Esophagus muscularis mucosa (tissue), 4 donors: ENCODE data around the gene ALDH16A1. TPM values are rescaled to one million over a fixed set of nuclear protein-coding genes. Genes with fewer than 3 reads are reported as not detected.

Source experiments
- DNase-seq: peaks from one replicate; pipeline ENCODE4 v3.0.0-alpha.2; 2017; ENCODE audit errors: extremely low spot score
- H3K27ac ChIP-seq, 4 donors: fragments of 200-600 bp; sonication (generic); replicated peaks in 1 of 4; 1 replicate in 3 of 4; 2 replicates in 1 of 4; pipeline ENCODE4 v1.5.1; 2016 to 2019; ENCODE audit warnings: mild to moderate bottlenecking in 1 of 4
- H3K27me3 ChIP-seq, 4 donors: fragments of 200-600 bp; sonication (generic); one replicate each; pipeline versions ENCODE4 v1.5.1 to v1.6.0; 2016 to 2019
- H3K36me3 ChIP-seq, 4 donors: fragments of 200-600 bp; sonication (generic); one replicate each; pipeline ENCODE4 v1.5.1; 2016 to 2019
- H3K4me1 ChIP-seq, 4 donors: fragments of 200-600 bp; sonication (generic); one replicate each; pipeline ENCODE4 v1.5.1; 2016 to 2019
- H3K4me3 ChIP-seq, 4 donors: fragments of 200-600 bp; sonication (generic); 1 replicate in 2 of 4; 2 replicates in 2 of 4; pipeline ENCODE4 v1.5.1; 2016 to 2019; ENCODE audit warnings: mild to moderate bottlenecking in 4 of 4, moderate library complexity in 1 of 4
- H3K9me3 ChIP-seq, 4 donors: fragments of 200-600 bp; sonication (generic); 1 replicate in 3 of 4; 2 replicates in 1 of 4; pipeline ENCODE4 v1.5.1; 2016 to 2019
- EP300 ChIP-seq: sonication (generic); formaldehyde crosslinking; IDR thresholded peaks from one replicate; pipeline ENCODE4 v1.6.1; 2017; ENCODE audit warnings: antibody characterized with exemption
- POLR2A ChIP-seq: fragments of 450-650 bp; IDR thresholded peaks from one replicate; pipeline ENCODE4 v1.6.1; 2017; ENCODE audit warnings: antibody characterized with exemption, moderate library complexity, mild to moderate bottlenecking, low read depth
- POLR2AphosphoS5 ChIP-seq, 2 donors: sonication (generic); formaldehyde crosslinking; IDR thresholded peaks; one replicate each; pipeline ENCODE4 v1.6.1; 2017; ENCODE audit warnings: antibody characterized with exemption in 2 of 2
- WGBS: methylation state at CpG from one replicate; pipeline ENCODE4 v1.1.5; 2018; 5-methylcytosine and 5-hydroxymethylcytosine counted together
- intact Hi-C: fragments of 100-400 bp; cut with DNase I; formaldehyde crosslinking; loops from one replicate; pipeline ENCODE4 v1.15.1; 2023
- total RNA-seq, 4 donors: library from RNA; depleted of rRNA; stranded (reverse); fragments of >200 nt; gene quantifications; one replicate each; pipeline versions ENCODE4 v1.1.0 to v1.2.1, GENCODE V29; 2016
- TF ChIP-seq, protein P1 (sequence below), 3 experiments: fragments of 200-600 bp in 2 of 3; fragments of 450-650 bp in 1 of 3; sonication (generic) in 2 of 3; IDR thresholded peaks; one replicate each; pipeline ENCODE4 v1.5.1; 2017 to 2019; ENCODE audit warnings: antibody characterized with exemption in 3 of 3, mild to moderate bottlenecking in 2 of 3, moderate library complexity in 1 of 3

The ALDH16A1 gene
- total RNA-seq, 4 donors from 2014 or later: 22.1 to 29.1 (median 26.2) TPM

DNA sequence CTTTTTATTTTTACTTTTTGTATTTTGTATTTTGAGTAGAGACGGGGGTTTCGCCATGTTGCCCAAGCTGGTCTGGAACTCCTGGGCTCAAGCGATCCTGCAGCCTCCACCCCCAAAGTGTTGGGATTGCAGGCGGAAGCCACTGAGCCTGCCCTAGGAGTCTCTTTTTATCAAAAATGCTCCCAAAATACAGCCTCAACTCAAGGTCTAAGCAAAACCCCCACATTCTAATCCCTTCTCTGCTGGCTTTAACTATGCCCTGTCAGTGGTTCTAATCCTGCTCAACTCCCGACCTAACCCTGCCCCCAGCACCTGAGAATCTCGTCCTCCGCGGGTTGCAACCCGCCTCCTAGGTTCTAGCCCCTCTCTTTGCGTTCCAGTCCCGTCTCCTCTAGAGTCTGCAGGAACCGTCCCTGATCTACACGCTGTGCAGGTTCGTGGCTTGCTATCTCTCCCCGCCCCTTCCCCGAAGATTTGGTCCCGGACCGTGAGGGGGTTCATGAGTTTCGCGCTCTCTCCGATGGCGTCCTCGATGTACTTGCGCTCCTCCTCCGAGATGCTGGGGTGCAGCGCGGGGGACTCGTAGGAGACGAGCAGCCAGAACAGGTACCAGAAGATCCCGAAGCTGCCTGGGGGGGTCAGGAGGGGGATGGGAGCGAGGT is 19.7 kb upstream of the ALDH16A1 start:
- no peak overlapping the region for H3K4me3 ChIP-seq
- H3K27ac ChIP-seq: no peak overlapping the region
- H3K9me3 ChIP-seq: no peaks in the 10 kb centered on the region
- TF ChIP-seq, protein P1, sequence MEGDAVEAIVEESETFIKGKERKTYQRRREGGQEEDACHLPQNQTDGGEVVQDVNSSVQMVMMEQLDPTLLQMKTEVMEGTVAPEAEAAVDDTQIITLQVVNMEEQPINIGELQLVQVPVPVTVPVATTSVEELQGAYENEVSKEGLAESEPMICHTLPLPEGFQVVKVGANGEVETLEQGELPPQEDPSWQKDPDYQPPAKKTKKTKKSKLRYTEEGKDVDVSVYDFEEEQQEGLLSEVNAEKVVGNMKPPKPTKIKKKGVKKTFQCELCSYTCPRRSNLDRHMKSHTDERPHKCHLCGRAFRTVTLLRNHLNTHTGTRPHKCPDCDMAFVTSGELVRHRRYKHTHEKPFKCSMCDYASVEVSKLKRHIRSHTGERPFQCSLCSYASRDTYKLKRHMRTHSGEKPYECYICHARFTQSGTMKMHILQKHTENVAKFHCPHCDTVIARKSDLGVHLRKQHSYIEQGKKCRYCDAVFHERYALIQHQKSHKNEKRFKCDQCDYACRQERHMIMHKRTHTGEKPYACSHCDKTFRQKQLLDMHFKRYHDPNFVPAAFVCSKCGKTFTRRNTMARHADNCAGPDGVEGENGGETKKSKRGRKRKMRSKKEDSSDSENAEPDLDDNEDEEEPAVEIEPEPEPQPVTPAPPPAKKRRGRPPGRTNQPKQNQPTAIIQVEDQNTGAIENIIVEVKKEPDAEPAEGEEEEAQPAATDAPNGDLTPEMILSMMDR (IDR thresholded peaks at IDR 0.05): no peak
- no peak for TF ChIP-seq POLR2AphosphoS5 (IDR thresholded peaks at IDR 0.05)
- no peak for TF ChIP-seq EP300
- TF ChIP-seq POLR2A: no peak
- no peak for DNase-seq
- H3K36me3 ChIP-seq: no peaks in the 10 kb centered on the region
- WGBS: 34% methylated on average over 31 of the region's 31 CpGs
- H3K4me1 ChIP-seq: peaks cover 2 to 27% (median 6%) of the 10 kb centered on the region in 4 donors
- H3K27me3 ChIP-seq: peaks cover 5 to 100% (median 77%) of the 10 kb centered on the region in 4 donors
- intact Hi-C loops: no loop called here

DNA sequence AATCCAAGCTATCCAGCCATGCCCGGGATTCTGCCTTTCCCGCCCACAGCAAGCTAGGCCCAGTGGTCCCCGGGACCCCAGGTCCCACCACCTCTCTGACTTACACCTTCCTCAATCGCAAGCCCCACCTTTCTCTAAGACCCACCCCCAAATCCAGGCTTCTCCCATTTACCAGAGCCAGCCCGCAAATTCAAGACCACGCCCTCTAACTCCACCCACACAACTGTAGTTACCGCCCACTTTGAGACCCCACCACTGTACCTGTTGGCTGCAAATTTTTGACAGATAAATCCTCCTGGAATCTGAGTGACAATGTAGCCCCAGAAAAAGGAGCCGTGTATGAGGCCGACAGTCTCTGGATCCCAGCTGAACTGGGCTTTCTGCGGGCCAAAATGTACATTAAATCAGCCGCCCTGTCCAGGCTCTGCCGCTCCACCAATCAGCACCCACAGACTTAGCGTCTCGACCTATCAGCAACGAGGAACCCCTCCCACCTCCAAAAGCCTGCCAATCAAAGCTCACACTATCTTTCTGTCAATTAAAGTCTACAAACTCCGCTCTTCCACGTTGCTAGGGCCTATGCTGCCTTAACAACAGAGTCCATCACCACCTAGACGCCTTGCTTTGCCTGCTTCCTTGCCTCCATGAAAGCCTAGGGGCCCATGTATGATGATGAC is 18.0 kb upstream of the ALDH16A1 start:
- intact Hi-C loops: no loop called here
- H3K27me3 ChIP-seq: peaks cover 0 to 100% (median 72%) of the 10 kb centered on the region in 4 donors
- TF ChIP-seq, protein P1 (IDR thresholded peaks at IDR 0.05): no peak
- no peak for TF ChIP-seq POLR2A
- TF ChIP-seq EP300: no peak
- no peak for TF ChIP-seq POLR2AphosphoS5 (IDR thresholded peaks at IDR 0.05)
- no peaks in the 10 kb centered on the region for H3K36me3 ChIP-seq
- DNase-seq: no peak
- H3K4me1 ChIP-seq: peaks cover 0 to 25% (median 2%) of the 10 kb centered on the region in 4 donors
- H3K9me3 ChIP-seq: no peaks in the 10 kb centered on the region
- no peak overlapping the region for H3K4me3 ChIP-seq
- WGBS: 91% methylated on average over 18 of the region's 18 CpGs
- no peak overlapping the region for H3K27ac ChIP-seq

DNA sequence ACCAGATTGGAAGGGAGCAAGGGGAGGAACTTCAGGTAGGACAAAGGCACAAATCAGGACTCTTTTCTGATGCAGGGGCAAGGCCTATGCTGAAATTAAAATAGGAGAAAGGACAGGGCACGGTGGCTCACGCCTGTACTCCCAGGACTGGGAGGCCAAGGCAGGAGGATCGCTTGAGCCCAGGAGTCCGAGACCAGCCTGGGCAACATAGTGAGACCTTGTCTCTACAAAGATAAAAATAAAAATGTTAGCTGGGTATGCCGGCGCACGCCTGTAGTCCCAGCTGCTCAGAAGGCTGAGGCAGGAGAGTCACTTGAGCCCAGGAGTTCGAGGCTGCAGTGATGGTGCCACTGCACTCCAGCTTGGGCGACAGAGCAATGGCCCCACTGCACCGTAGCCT is 17.4 kb upstream of the ALDH16A1 start:
- Histone ChIP-seq H3K27me3 (peaks cover 0 to 100% (median 77%) of the 10 kb centered on the region in 4 donors), H3K4me3 (no peak overlapping the region), H3K4me1 (peaks cover 0 to 29% (median 5%) of the 10 kb centered on the region in 4 donors), H3K36me3 (no peaks in the 10 kb centered on the region), H3K27ac (no peak overlapping the region), H3K9me3 (no peaks in the 10 kb centered on the region)
- 91% methylated on average over 10 of the region's 10 CpGs for WGBS
- intact Hi-C loops: no loop called here
- no peak for TF ChIP-seq EP300
- TF ChIP-seq, protein P1 (IDR thresholded peaks at IDR 0.05): no peak
- TF ChIP-seq POLR2AphosphoS5 (IDR thresholded peaks at IDR 0.05): no peak
- TF ChIP-seq POLR2A: no peak
- DNase-seq: no peak

DNA sequence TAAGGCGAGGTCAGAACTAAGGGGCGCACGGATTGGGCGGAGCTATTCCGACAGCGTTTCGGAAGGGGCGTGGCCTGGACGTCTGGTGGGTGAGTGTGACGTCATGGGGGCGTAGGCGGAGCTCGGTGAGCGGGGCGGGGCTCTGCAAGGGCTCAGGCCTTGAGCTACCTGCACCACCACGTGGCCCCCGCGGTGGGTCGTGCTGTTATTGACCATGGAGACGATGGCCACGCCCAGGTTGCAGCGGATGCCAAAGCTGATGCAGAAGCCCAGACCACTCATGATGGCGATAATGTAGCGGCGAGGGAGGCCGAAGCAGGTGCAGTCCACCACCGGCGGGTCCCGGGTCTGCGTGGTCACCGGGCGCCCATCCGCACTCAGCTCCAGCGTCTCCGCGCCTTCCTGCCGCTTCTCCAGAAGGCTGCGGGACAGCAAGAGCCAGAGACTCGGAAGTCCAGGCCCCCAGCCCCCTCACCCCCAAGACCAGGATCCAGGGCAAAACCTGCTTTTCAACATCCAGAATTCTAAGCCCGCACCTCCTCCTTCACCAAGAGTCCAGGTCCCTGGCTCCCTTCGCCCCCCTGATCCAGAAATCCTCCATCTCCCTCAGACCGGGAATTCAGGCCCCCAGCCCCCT is 16.5 kb upstream of the ALDH16A1 start:
- intact Hi-C loops: no loop called here
- Histone ChIP-seq H3K27ac (no peak overlapping the region), H3K4me1 (peaks cover 5 to 37% (median 13%) of the 10 kb centered on the region in 4 donors), H3K36me3 (no peaks in the 10 kb centered on the region), H3K4me3 (no peak overlapping the region), H3K27me3 (peaks cover 0 to 100% (median 73%) of the 10 kb centered on the region in 4 donors), H3K9me3 (no peaks in the 10 kb centered on the region)
- WGBS: 28% methylated on average over 25 of the region's 42 CpGs
- TF ChIP-seq, protein P1 (IDR thresholded peaks at IDR 0.05): no peak
- TF ChIP-seq POLR2A (no peak), POLR2AphosphoS5 (IDR thresholded peaks at IDR 0.05) (no peak), EP300 (no peak)
- no peak for DNase-seq
